H9 (cell line): Measurements from ENCODE around the gene ROCK2. TPM values are rescaled to one million over a fixed set of nuclear protein-coding genes. Genes with fewer than 3 reads are reported as not detected.
A peak's percentile ranks its signal among the peaks of the same experiment; 100 is the strongest.

Source experiments
- DNase-seq: peaks from one replicate; pipeline ENCODE4 v3.0.0-alpha.2; 2017
- H2AFZ ChIP-seq: one replicate; pipeline ENCODE4 v1.6.1; 2013; ENCODE audit warnings: mild to moderate bottlenecking, low read length, control low read depth, moderate library complexity
- H2AK5ac ChIP-seq: 2 replicates; pipeline ENCODE4 v1.6.1; 2013; ENCODE audit warnings: low read length, control low read depth, mixed read lengths; ENCODE audit not compliant: insufficient read length
- H2BK120ac ChIP-seq: one replicate; pipeline ENCODE4 v1.6.1; 2013; ENCODE audit warnings: low read depth, mild to moderate bottlenecking, low read length, control low read depth, inconsistent platforms; ENCODE audit not compliant: poor library complexity, severe bottlenecking
- H2BK12ac ChIP-seq: 2 replicates; pipeline ENCODE4 v1.6.1; 2013; ENCODE audit warnings: low read length, control low read depth, mixed read lengths, low read depth; ENCODE audit not compliant: insufficient read length
- H2BK15ac ChIP-seq: 2 replicates; pipeline ENCODE4 v1.6.1; 2013; ENCODE audit warnings: low read depth, low read length, control low read depth
- H2BK20ac ChIP-seq: one replicate; pipeline ENCODE4 v1.6.1; 2013; ENCODE audit warnings: low read depth, mild to moderate bottlenecking, low read length, control low read depth, inconsistent platforms; ENCODE audit not compliant: poor library complexity, severe bottlenecking
- H2BK5ac ChIP-seq: 2 replicates; pipeline ENCODE4 v1.6.1; 2013; ENCODE audit warnings: low read length, control low read depth, mixed read lengths; ENCODE audit not compliant: insufficient read length
- H3K14ac ChIP-seq: 2 replicates; pipeline ENCODE4 v1.6.1; 2013; ENCODE audit warnings: low read length, control low read depth; ENCODE audit not compliant: insufficient read depth
- H3K18ac ChIP-seq: 2 replicates; pipeline ENCODE4 v1.6.1; 2013; ENCODE audit warnings: low read depth, mild to moderate bottlenecking, mixed read lengths, low read length, control low read depth; ENCODE audit not compliant: insufficient read length
- H3K23ac ChIP-seq: 2 replicates; pipeline ENCODE4 v1.6.1; 2013; ENCODE audit warnings: low read length, control low read depth, mixed read lengths, low read depth; ENCODE audit not compliant: insufficient read length
- H3K23me2 ChIP-seq: 2 replicates; pipeline ENCODE4 v1.6.1; 2013; ENCODE audit warnings: low read depth, mild to moderate bottlenecking, mixed read lengths, low read length, control low read depth; ENCODE audit not compliant: insufficient read length, poor library complexity, severe bottlenecking
- H3K27ac ChIP-seq: 2 replicates; pipeline ENCODE4 v1.5.1; 2013; ENCODE audit warnings: low read length, control low read depth, mixed read lengths, low read depth; ENCODE audit not compliant: insufficient read length
- H3K27me3 ChIP-seq: 2 replicates; pipeline ENCODE4 v1.6.1; 2013; ENCODE audit warnings: low read length, control low read depth, inconsistent platforms; ENCODE audit not compliant: insufficient read depth
- H3K4ac ChIP-seq: 2 replicates; pipeline ENCODE4 v1.6.1; 2013; ENCODE audit warnings: low read depth, mild to moderate bottlenecking, control low read depth, inconsistent platforms, low read length, moderate library complexity
- H3K4me1 ChIP-seq: 2 replicates; pipeline ENCODE4 v1.6.1; 2013; ENCODE audit warnings: low read length, control low read depth, inconsistent platforms; ENCODE audit not compliant: insufficient read depth
- H3K4me2 ChIP-seq: 2 replicates; pipeline ENCODE4 v1.6.1; 2013; ENCODE audit warnings: low read length, control low read depth, mixed read lengths; ENCODE audit not compliant: insufficient read length, insufficient read depth
- H3K56ac ChIP-seq: 2 replicates; pipeline ENCODE4 v1.6.1; 2013; ENCODE audit warnings: low read depth, mild to moderate bottlenecking, mixed read lengths, low read length, control low read depth; ENCODE audit not compliant: insufficient read length
- H3K79me1 ChIP-seq: 2 replicates; pipeline ENCODE4 v1.6.1; 2013; ENCODE audit warnings: low read depth, mild to moderate bottlenecking, moderate library complexity, low read length, control low read depth, inconsistent platforms; ENCODE audit not compliant: insufficient read depth, poor library complexity, severe bottlenecking
- H3K79me2 ChIP-seq: 2 replicates; pipeline ENCODE4 v1.6.1; 2013; ENCODE audit warnings: low read length, control low read depth, inconsistent platforms; ENCODE audit not compliant: insufficient read depth
- H3K9ac ChIP-seq: 2 replicates; pipeline ENCODE4 v1.6.1; 2013; ENCODE audit warnings: low read length, control low read depth, mixed read lengths; ENCODE audit not compliant: insufficient read length; ENCODE audit errors: extremely low read depth
- H3K9me3 ChIP-seq: one replicate; pipeline ENCODE4 v1.6.1; 2013; ENCODE audit warnings: low read depth, low read length, inconsistent platforms; ENCODE audit not compliant: control insufficient read depth
- H3T11ph ChIP-seq: one replicate; pipeline ENCODE4 v1.6.1; 2013; ENCODE audit warnings: mild to moderate bottlenecking, low read length, control low read depth, inconsistent platforms
- H4K20me1 ChIP-seq: one replicate; pipeline ENCODE4 v1.6.1; 2013; ENCODE audit not compliant: control insufficient read depth, insufficient read length, insufficient read depth
- H4K5ac ChIP-seq: 2 replicates; pipeline ENCODE4 v1.6.1; 2013; ENCODE audit warnings: low read depth, mild to moderate bottlenecking, mixed read lengths, low read length, control low read depth; ENCODE audit not compliant: insufficient read length
- H4K8ac ChIP-seq: replicated peaks from 2 replicates; pipeline ENCODE4 v1.6.1; 2013; ENCODE audit warnings: low read length, control low read depth, mixed read lengths, low read depth; ENCODE audit not compliant: insufficient read length
- H4K91ac ChIP-seq: 2 replicates; pipeline ENCODE4 v1.6.1; 2013; ENCODE audit warnings: low read depth, mild to moderate bottlenecking, moderate library complexity, mixed read lengths, low read length, control low read depth; ENCODE audit not compliant: insufficient read length
- H3K27ac Mint-ChIP-seq, 3 experiments: 2 replicates in 2 of 3; 3 replicates in 1 of 3; pipeline ENCODE4 v1.8.0; 2020 to 2021; ENCODE audit warnings: mixed read lengths in 3 of 3, mild to moderate bottlenecking in 1 of 3, moderate library complexity in 1 of 3
- H3K27me3 Mint-ChIP-seq: 2 replicates; pipeline ENCODE4 v1.8.0; 2021; ENCODE audit warnings: low read depth, mild to moderate bottlenecking, moderate library complexity, mixed read lengths
- H3K36me3 Mint-ChIP-seq, 3 experiments: 2 replicates in 2 of 3; 3 replicates in 1 of 3; pipeline ENCODE4 v1.8.0; 2020 to 2021; ENCODE audit warnings: low read depth in 3 of 3, mixed read lengths in 3 of 3; ENCODE audit not compliant: insufficient read depth in 1 of 3
- H3K4me1 Mint-ChIP-seq, 2 experiments: 2 replicates each; pipeline ENCODE4 v1.8.0; 2020; ENCODE audit warnings: mixed read lengths in 2 of 2
- H3K4me3 Mint-ChIP-seq, 2 experiments: 2 replicates in 1 of 2; 3 replicates in 1 of 2; pipeline ENCODE4 v1.8.0; 2020 to 2021; ENCODE audit warnings: mild to moderate bottlenecking in 2 of 2, mixed read lengths in 2 of 2, moderate library complexity in 1 of 2
- H3K9me3 Mint-ChIP-seq, 2 experiments: 2 replicates in 1 of 2; 3 replicates in 1 of 2; pipeline ENCODE4 v1.8.0; 2020; ENCODE audit warnings: mild to moderate bottlenecking in 2 of 2, mixed read lengths in 2 of 2, moderate library complexity in 1 of 2
- WGBS: extraction: QIAGEN DNeasy Blood & Tissue Kit; methylation state at CpG from one replicate; pipeline ENCODE4 v1.1.7; 2013; ENCODE audit warnings: missing lambda C conversion rate, low lambda C conversion rate, mixed read lengths; ENCODE audit not compliant: insufficient read length; ENCODE audit errors: extremely low coverage; 5-methylcytosine and 5-hydroxymethylcytosine counted together
- total RNA-seq: library from RNA; stranded (reverse); gene quantifications from 2 replicates; pipeline ENCODE4 v1.2.1, GENCODE V29; 2021
- TF ChIP-seq, protein P1 (sequence below): fragments of 200-600 bp; sonication (generic); conservative IDR thresholded peaks from 3 replicates; pipeline ENCODE4 v1.8.0; 2021; ENCODE audit warnings: antibody characterized with exemption, mild to moderate bottlenecking

Gene ROCK2
- total RNA-seq, 1 experiment from 2014 or later = 33.2 TPM

DNA sequence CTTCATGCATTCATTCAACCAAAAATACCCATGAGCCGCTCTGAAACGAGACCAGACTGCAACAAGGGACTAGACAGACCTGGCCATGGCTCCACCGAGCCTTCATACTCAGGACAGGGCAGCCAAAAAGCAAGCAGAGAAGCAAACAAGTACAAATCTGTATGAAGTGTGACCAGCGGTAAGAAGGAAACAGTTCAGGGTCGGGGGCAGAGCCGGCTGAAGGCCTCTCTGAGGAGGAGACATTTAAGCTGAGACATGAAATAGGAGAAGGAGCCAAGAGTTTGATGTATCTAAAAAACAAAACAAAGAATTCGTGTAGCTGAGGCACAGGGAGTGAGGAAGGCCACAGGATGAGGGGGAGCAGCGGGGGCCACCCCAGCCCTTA is 210.5 kb downstream of the ROCK2 start:
- no peaks in the 10 kb centered on the region for H3K9me3 Mint-ChIP-seq
- H4K5ac ChIP-seq = no peak overlapping the region
- no peaks in the 10 kb centered on the region; a peak in 2 of 7 replicates for H3K36me3 Mint-ChIP-seq
- H2AK5ac ChIP-seq = no peak overlapping the region
- H3K4me2 ChIP-seq = peak overlapping the region; percentile 50
- no peak overlapping the region for H2BK120ac ChIP-seq
- H3K27ac ChIP-seq = no peak overlapping the region
- TF ChIP-seq, protein P1, sequence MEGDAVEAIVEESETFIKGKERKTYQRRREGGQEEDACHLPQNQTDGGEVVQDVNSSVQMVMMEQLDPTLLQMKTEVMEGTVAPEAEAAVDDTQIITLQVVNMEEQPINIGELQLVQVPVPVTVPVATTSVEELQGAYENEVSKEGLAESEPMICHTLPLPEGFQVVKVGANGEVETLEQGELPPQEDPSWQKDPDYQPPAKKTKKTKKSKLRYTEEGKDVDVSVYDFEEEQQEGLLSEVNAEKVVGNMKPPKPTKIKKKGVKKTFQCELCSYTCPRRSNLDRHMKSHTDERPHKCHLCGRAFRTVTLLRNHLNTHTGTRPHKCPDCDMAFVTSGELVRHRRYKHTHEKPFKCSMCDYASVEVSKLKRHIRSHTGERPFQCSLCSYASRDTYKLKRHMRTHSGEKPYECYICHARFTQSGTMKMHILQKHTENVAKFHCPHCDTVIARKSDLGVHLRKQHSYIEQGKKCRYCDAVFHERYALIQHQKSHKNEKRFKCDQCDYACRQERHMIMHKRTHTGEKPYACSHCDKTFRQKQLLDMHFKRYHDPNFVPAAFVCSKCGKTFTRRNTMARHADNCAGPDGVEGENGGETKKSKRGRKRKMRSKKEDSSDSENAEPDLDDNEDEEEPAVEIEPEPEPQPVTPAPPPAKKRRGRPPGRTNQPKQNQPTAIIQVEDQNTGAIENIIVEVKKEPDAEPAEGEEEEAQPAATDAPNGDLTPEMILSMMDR = no peak
- no peak overlapping the region for H3K14ac ChIP-seq
- no peak overlapping the region for H3K9ac ChIP-seq
- no peaks in the 10 kb centered on the region for H3K79me2 ChIP-seq
- no peak overlapping the region for H2BK20ac ChIP-seq
- no peak overlapping the region for H3K56ac ChIP-seq
- H3T11ph ChIP-seq = no peak overlapping the region
- H3K23me2 ChIP-seq = peaks cover 11% of the 10 kb centered on the region
- H3K9me3 ChIP-seq = no peaks in the 10 kb centered on the region
- H3K18ac ChIP-seq = no peak overlapping the region
- DNase-seq = no peak
- H3K4ac ChIP-seq = no peak overlapping the region
- no peak overlapping the region for H2BK5ac ChIP-seq
- peaks cover 3% of the 10 kb centered on the region for H3K27me3 Mint-ChIP-seq
- H3K4me1 Mint-ChIP-seq = peaks cover 11 to 19% of the 10 kb centered on the region in 2 experiments
- H3K27ac Mint-ChIP-seq = peak overlapping the region in 1 of 3 experiments; percentile 50; a peak in 3 of 7 replicates
- no peaks in the 10 kb centered on the region; the same call in 1 of the 2 replicates for H3K4me1 ChIP-seq
- no peak overlapping the region for H4K91ac ChIP-seq
- H2BK15ac ChIP-seq = no peak overlapping the region
- H3K4me3 Mint-ChIP-seq = peak overlapping the region in 1 of 2 experiments; percentile 15; a peak in 2 of 5 replicates
- H4K8ac ChIP-seq = no peak overlapping the region
- no peaks in the 10 kb centered on the region for H4K20me1 ChIP-seq
- H3K27me3 ChIP-seq = no peaks in the 10 kb centered on the region
- H2BK12ac ChIP-seq = no peak overlapping the region
- WGBS = no CpG with 5 or more reads among the region's 8 CpGs
- no peak overlapping the region for H2AFZ ChIP-seq
- no peak overlapping the region for H3K23ac ChIP-seq
- no peaks in the 10 kb centered on the region for H3K79me1 ChIP-seq
